ENCODE measurements around the gene PFKFB3.
A peak's percentile ranks its signal among the peaks of the same experiment; 100 is the strongest.

PFKFB3 gene

DNA sequence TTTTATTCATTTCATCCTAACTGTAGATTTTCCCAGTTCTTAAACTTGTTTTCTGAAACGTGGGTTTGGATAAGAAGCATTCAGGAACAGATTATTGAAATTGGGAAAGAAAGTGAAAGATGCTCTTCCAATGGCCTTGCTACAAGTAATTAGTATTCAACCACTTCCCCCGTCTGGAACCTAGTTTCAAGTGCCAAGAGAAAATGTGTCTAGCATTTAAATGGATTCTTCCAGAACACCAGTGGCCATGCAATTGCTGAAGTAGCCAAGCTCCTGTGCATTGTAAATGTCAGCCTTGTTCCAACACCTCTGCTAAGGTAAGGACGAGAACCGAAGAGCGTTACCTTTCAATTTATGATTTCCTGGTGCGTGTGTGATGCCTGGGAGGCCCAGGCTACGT, 68.2 kb downstream of the PFKFB3 start:
- no CpG with 5 or more reads among the region's 7 CpGs for WGBS (ENCODE audit: insufficient coverage, insufficient read length)
- no peaks in the 10 kb centered on the region; the same call in 1 of the 2 replicates for H3K27me3 ChIP-seq (ENCODE audit: control insufficient read depth, insufficient read depth, low read length)

DNA sequence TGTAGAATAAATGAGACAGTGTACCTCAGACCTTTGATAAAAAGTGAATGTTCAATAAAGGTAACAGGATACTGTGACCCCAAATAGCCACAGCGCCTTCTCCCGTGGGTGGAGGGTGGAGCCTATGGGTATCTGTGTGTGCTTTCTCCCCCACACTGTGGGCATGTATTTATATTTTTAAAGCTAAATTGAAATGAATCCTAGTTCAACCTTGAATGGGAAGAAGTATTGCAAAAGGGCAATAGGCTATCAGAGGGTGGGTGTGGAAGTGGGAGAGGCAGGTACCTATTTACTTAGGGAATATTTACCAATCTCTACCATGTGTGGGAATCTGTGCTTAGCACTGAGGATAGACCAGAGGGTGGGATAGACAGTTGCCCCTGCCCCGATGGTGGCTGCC, 68.9 kb downstream of the PFKFB3 start:
- Histone ChIP-seq H3K36me3 (ENCODE audit: control insufficient read depth, insufficient read depth, low read length) (no peaks in the 10 kb centered on the region), H3K4me1 (ENCODE audit: control insufficient read depth, insufficient read depth, low read length) (no peaks in the 10 kb centered on the region)

More for the DNA sequence above, 68.2 kb downstream of the PFKFB3 start:
- Histone ChIP-seq H3K4me3 (ENCODE audit: low read length) (no peak overlapping the region), H3K4me1 (ENCODE audit: control insufficient read depth, insufficient read depth, low read length) (no peaks in the 10 kb centered on the region), H3K9me3 (ENCODE audit: control insufficient read depth, insufficient read depth, low read length) (no peaks in the 10 kb centered on the region), H3K36me3 (ENCODE audit: control insufficient read depth, insufficient read depth, low read length) (no peaks in the 10 kb centered on the region), H3K27ac (ENCODE audit: low read length) (no peak overlapping the region)
- DNase-seq (ENCODE audit: low read depth, low spot score), result no peak

DNA sequence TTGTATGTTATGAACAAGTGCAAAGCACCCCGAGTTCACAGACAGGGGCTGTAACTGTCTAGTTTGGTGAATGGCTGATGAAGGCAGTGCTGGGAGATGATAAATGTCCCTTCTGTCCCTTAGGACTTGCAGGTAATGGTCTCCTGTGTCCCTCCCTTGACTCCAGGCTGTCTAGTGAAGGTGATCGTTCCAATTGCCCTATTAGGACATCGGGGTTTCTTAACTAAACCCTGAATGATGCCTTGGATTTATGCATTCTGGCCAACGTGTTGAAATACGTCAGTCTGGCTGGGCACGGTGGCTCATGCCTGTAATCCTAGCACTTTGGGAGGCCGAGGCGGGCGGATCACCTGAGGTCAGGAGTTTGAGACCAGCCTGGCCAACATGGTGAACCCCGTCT, 69.4 kb downstream of the PFKFB3 start:
- no peak overlapping the region for H3K4me3 ChIP-seq (ENCODE audit: low read length)
- DNase-seq (ENCODE audit: low read depth, low spot score), result no peak
- no peaks in the 10 kb centered on the region for H3K9me3 ChIP-seq (ENCODE audit: control insufficient read depth, insufficient read depth, low read length)
- H3K4me1 ChIP-seq (ENCODE audit: control insufficient read depth, insufficient read depth, low read length), result no peaks in the 10 kb centered on the region
- no peak overlapping the region for H3K27ac ChIP-seq (ENCODE audit: low read length)
- H3K27me3 ChIP-seq (ENCODE audit: control insufficient read depth, insufficient read depth, low read length), result no peaks in the 10 kb centered on the region; the same call in 1 of the 2 replicates
- no CpG with 5 or more reads among the region's 10 CpGs for WGBS (ENCODE audit: insufficient coverage, insufficient read length)
- H3K36me3 ChIP-seq (ENCODE audit: control insufficient read depth, insufficient read depth, low read length), result no peaks in the 10 kb centered on the region

More for the DNA sequence above, 68.9 kb downstream of the PFKFB3 start:
- no CpG with 5 or more reads among the region's 3 CpGs for whole genome bisulfite sequencing (ENCODE audit: insufficient coverage, insufficient read length)
- Histone ChIP-seq H3K27me3 (ENCODE audit: control insufficient read depth, insufficient read depth, low read length) (no peaks in the 10 kb centered on the region; the same call in 1 of the 2 replicates), H3K9me3 (ENCODE audit: control insufficient read depth, insufficient read depth, low read length) (no peaks in the 10 kb centered on the region), H3K27ac (ENCODE audit: low read length) (no peak overlapping the region), H3K4me3 (ENCODE audit: low read length) (no peak overlapping the region)
- no peak for DNase-seq (ENCODE audit: low read depth, low spot score)

- no peak for DNase-seq (ENCODE audit: low read depth, low spot score)
- H3K4me1 ChIP-seq (ENCODE audit: control insufficient read depth, insufficient read depth, low read length), result no peaks in the 10 kb centered on the region
- WGBS (ENCODE audit: insufficient coverage, insufficient read length), result no CpG with 5 or more reads among the region's 11 CpGs
These were observed 70.6 kb downstream of the PFKFB3 start for GRCh38 chr10:6273351-6273750.

DNA sequence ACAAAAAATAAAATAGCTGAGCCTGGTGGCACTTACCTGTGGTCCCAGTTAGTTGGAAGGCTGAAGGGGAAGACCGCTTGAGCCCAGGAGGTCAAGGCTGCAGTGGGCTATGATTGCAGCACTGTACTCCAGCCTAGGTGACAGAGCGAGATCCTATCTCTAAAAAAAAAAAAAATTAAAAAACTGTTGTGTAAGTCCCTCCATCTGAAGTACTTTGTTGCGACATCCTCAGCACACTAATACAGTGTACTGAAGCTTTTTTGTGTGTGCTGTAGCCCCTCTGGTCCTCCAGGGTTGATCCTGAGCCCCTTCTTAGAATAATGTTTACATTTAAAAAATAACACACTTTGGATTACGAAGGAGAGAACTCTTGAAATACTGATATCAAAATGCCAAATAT, 71.3 kb downstream of the PFKFB3 start:
- Histone ChIP-seq H3K27ac (ENCODE audit: low read length) (no peak overlapping the region), H3K27me3 (ENCODE audit: control insufficient read depth, insufficient read depth, low read length) (no peaks in the 10 kb centered on the region), H3K4me3 (ENCODE audit: low read length) (no peak overlapping the region), H3K4me1 (ENCODE audit: control insufficient read depth, insufficient read depth, low read length) (no peaks in the 10 kb centered on the region), H3K36me3 (ENCODE audit: control insufficient read depth, insufficient read depth, low read length) (no peaks in the 10 kb centered on the region), H3K9me3 (ENCODE audit: control insufficient read depth, insufficient read depth, low read length) (no peaks in the 10 kb centered on the region)
- no peak for DNase-seq (ENCODE audit: low read depth, low spot score)
- WGBS (ENCODE audit: insufficient coverage, insufficient read length), result no CpG with 5 or more reads among the region's 4 CpGs

More at GRCh38 chr10:6273351-6273750, 70.6 kb downstream of the PFKFB3 start:
- no peaks in the 10 kb centered on the region for H3K27me3 ChIP-seq (ENCODE audit: control insufficient read depth, insufficient read depth, low read length)
- no peaks in the 10 kb centered on the region for H3K9me3 ChIP-seq (ENCODE audit: control insufficient read depth, insufficient read depth, low read length)
- no peaks in the 10 kb centered on the region for H3K36me3 ChIP-seq (ENCODE audit: control insufficient read depth, insufficient read depth, low read length)
- no peak overlapping the region for H3K4me3 ChIP-seq (ENCODE audit: low read length)
- H3K27ac ChIP-seq (ENCODE audit: low read length), result no peak overlapping the region

GRCh38 chr10:6274484-6274883, 71.8 kb downstream of the PFKFB3 start:
- H3K4me1 ChIP-seq (ENCODE audit: control insufficient read depth, insufficient read depth, low read length), result no peaks in the 10 kb centered on the region
- H3K9me3 ChIP-seq (ENCODE audit: control insufficient read depth, insufficient read depth, low read length), result no peaks in the 10 kb centered on the region
- H3K27me3 ChIP-seq (ENCODE audit: control insufficient read depth, insufficient read depth, low read length), result no peaks in the 10 kb centered on the region
- WGBS (ENCODE audit: insufficient coverage, insufficient read length), result no CpG with 5 or more reads among the region's 7 CpGs
- H3K4me3 ChIP-seq (ENCODE audit: low read length), result no peak overlapping the region
- no peak overlapping the region for H3K27ac ChIP-seq (ENCODE audit: low read length)
- no peaks in the 10 kb centered on the region for H3K36me3 ChIP-seq (ENCODE audit: control insufficient read depth, insufficient read depth, low read length)
- DNase-seq (ENCODE audit: low read depth, low spot score), result no peak

GRCh38 chr10:6275022-6275997, 72.6 kb downstream of the PFKFB3 start:
- Histone ChIP-seq H3K27me3 (ENCODE audit: control insufficient read depth, insufficient read depth, low read length) (no peaks in the 10 kb centered on the region), H3K4me1 (ENCODE audit: control insufficient read depth, insufficient read depth, low read length) (peaks cover 3% of the 10 kb centered on the region; the same call in 1 of the 2 replicates), H3K27ac (ENCODE audit: low read length) (no peak overlapping the region), H3K36me3 (ENCODE audit: control insufficient read depth, insufficient read depth, low read length) (no peaks in the 10 kb centered on the region), H3K4me3 (ENCODE audit: low read length) (no peak overlapping the region), H3K9me3 (ENCODE audit: control insufficient read depth, insufficient read depth, low read length) (no peaks in the 10 kb centered on the region)
- DNase-seq (ENCODE audit: low read depth, low spot score), result no peak
- no CpG with 5 or more reads among the region's 29 CpGs for WGBS (ENCODE audit: insufficient coverage, insufficient read length)

- no peak overlapping the region for H3K27ac ChIP-seq (ENCODE audit: low read length)
- peaks cover 3% of the 10 kb centered on the region; the same call in 1 of the 2 replicates for H3K4me1 ChIP-seq (ENCODE audit: control insufficient read depth, insufficient read depth, low read length)
- no peaks in the 10 kb centered on the region for H3K36me3 ChIP-seq (ENCODE audit: control insufficient read depth, insufficient read depth, low read length)
- H3K9me3 ChIP-seq (ENCODE audit: control insufficient read depth, insufficient read depth, low read length), result no peaks in the 10 kb centered on the region
- no peaks in the 10 kb centered on the region for H3K27me3 ChIP-seq (ENCODE audit: control insufficient read depth, insufficient read depth, low read length)
- H3K4me3 ChIP-seq (ENCODE audit: low read length), result no peak overlapping the region
- no peak for DNase-seq (ENCODE audit: low read depth, low spot score)
- no CpG with 5 or more reads among the region's 2 CpGs for whole genome bisulfite sequencing (ENCODE audit: insufficient coverage, insufficient read length)
These were observed 73.6 kb downstream of the PFKFB3 start for GRCh38 chr10:6276356-6276755.

DNA sequence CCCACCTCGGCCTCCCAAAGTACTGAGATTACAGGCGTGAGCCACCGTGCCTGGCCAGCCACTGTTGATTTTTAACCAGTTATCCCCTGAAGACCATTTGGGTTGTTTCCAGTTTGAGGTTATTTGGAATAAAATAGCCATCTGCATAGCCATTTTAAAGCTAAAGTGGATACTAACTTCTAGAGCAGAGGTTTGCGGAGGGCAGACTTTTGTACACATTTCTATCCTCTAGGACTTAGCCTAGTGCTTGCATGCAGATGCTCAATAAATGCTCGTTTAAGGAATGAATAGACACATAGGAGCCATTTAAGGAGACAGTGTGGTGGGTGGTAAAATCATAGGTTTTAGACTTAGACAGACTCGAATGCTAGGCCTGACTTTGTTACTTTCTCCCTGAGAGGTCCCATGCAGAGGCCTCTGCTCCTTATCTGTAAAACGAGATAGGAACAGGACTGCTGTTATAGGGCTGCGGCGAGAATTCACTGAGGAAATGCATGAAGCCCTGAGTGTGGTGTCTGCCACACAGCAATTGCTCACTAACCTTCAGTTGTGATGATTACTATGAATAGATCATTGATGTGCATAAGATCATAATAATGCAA, 75.9 kb downstream of the PFKFB3 start:
- H3K27me3 ChIP-seq (ENCODE audit: control insufficient read depth, insufficient read depth, low read length), result no peaks in the 10 kb centered on the region
- no peak for DNase-seq (ENCODE audit: low read depth, low spot score)
- H3K27ac ChIP-seq (ENCODE audit: low read length), result no peak overlapping the region
- no peaks in the 10 kb centered on the region for H3K9me3 ChIP-seq (ENCODE audit: control insufficient read depth, insufficient read depth, low read length)
- H3K4me3 ChIP-seq (ENCODE audit: low read length), result no peak overlapping the region
- H3K36me3 ChIP-seq (ENCODE audit: control insufficient read depth, insufficient read depth, low read length), result no peaks in the 10 kb centered on the region
- H3K4me1 ChIP-seq (ENCODE audit: control insufficient read depth, insufficient read depth, low read length), result peaks cover 3% of the 10 kb centered on the region; the same call in 1 of the 2 replicates
- no CpG with 5 or more reads among the region's 9 CpGs for WGBS (ENCODE audit: insufficient coverage, insufficient read length)

DNA sequence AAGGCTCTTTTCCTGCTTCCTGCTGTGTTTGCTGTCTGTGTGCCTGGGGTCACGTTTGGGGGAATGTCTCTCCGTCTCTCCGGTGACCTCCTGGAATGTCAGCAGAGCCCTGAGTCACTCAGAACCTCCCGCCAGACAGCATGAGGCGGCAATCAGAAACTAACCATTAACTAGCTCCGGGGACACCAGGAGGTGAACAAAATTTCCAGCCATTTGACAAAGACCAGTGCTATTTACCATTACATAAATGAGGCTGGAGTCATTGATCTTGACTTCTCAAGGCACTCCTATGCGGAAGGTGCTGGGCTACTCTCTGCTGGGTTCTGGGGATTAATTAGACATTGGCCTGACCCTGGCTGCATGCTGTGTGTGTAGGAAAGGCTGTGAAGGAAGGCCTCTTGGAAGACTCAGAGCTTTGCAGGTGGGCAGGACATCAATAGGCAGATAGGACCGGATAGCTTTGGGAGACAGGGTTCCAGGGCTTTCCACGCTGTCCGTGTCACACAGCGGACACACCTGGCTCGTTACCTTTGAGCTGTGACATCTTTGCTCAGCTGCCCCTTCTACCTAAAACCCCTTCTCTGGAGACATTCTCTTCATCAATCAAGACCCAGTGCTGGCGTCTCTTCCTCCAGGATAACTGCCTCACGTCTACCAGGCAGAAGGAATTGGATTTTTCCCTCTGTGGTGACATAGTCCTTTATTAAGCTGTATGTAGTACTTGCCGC, 77.0 kb downstream of the PFKFB3 start:
- Histone ChIP-seq H3K36me3 (ENCODE audit: control insufficient read depth, insufficient read depth, low read length) (no peaks in the 10 kb centered on the region), H3K27ac (ENCODE audit: low read length) (no peak overlapping the region)

More for the DNA sequence above, 77.0 kb downstream of the PFKFB3 start:
- no CpG with 5 or more reads among the region's 15 CpGs for WGBS (ENCODE audit: insufficient coverage, insufficient read length)
- peaks cover 3% of the 10 kb centered on the region; the same call in 1 of the 2 replicates for H3K4me1 ChIP-seq (ENCODE audit: control insufficient read depth, insufficient read depth, low read length)
- DNase-seq (ENCODE audit: low read depth, low spot score), result peak; percentile 35
- no peak overlapping the region for H3K4me3 ChIP-seq (ENCODE audit: low read length)
- no peaks in the 10 kb centered on the region for H3K27me3 ChIP-seq (ENCODE audit: control insufficient read depth, insufficient read depth, low read length)
- H3K9me3 ChIP-seq (ENCODE audit: control insufficient read depth, insufficient read depth, low read length), result no peaks in the 10 kb centered on the region
